Measurements from ENCODE around the gene HOMER2.

The HOMER2 gene

GRCh38 chr15:82923744-82924143 lies 28.8 kb downstream of the HOMER2 start:
- Histone ChIP-seq H3K9ac (ENCODE audit: low read length) (no peak overlapping the region), H3K27ac (ENCODE audit: low read length) (no peak overlapping the region), H4K20me1 (ENCODE audit: insufficient read depth, low read length) (peaks cover 3% of the 10 kb centered on the region; the same call in 1 of the 2 replicates), H3K27me3 (ENCODE audit: low read depth, low read length) (no peaks in the 10 kb centered on the region), H3K4me1 (ENCODE audit: low read length) (no peaks in the 10 kb centered on the region), H3K4me2 (ENCODE audit: low read length) (no peak overlapping the region), H3K79me2 (ENCODE audit: low read length) (no peaks in the 10 kb centered on the region), H3K4me3 (ENCODE audit: low read length) (no peak overlapping the region), H2AFZ (ENCODE audit: low read depth, low read length) (no peak overlapping the region), H3K36me3 (replicated peaks; ENCODE audit: low read depth, low read length) (no peaks in the 10 kb centered on the region), H3K9me3 (ENCODE audit: insufficient read depth, low read length) (no peaks in the 10 kb centered on the region)
- TF ChIP-seq CTCF (IDR thresholded peaks at IDR 0.05; ENCODE audit: low read depth, low read length) (no peak), EZH2phosphoT487 (IDR thresholded peaks at IDR 0.05; ENCODE audit: low read depth) (no peak)

GRCh38 chr15:82922737-82923136 lies 29.8 kb downstream of the HOMER2 start:
- H4K20me1 ChIP-seq (ENCODE audit: insufficient read depth, low read length) = no peaks in the 10 kb centered on the region
- H3K36me3 ChIP-seq (replicated peaks; ENCODE audit: low read depth, low read length) = no peaks in the 10 kb centered on the region
- H3K9me3 ChIP-seq (ENCODE audit: insufficient read depth, low read length) = no peaks in the 10 kb centered on the region
- H3K27me3 ChIP-seq (ENCODE audit: low read depth, low read length) = no peaks in the 10 kb centered on the region
- no peak overlapping the region for H3K4me2 ChIP-seq (ENCODE audit: low read length)
- no peak overlapping the region for H3K9ac ChIP-seq (ENCODE audit: low read length)
- H3K4me3 ChIP-seq (ENCODE audit: low read length) = no peak overlapping the region
- TF ChIP-seq CTCF (IDR thresholded peaks at IDR 0.05; ENCODE audit: low read depth, low read length) (no peak), EZH2phosphoT487 (IDR thresholded peaks at IDR 0.05; ENCODE audit: low read depth) (no peak)
- no peak overlapping the region for H3K27ac ChIP-seq (ENCODE audit: low read length)
- H3K4me1 ChIP-seq (ENCODE audit: low read length) = no peaks in the 10 kb centered on the region
- H2AFZ ChIP-seq (ENCODE audit: low read depth, low read length) = no peak overlapping the region
- H3K79me2 ChIP-seq (ENCODE audit: low read length) = no peaks in the 10 kb centered on the region

DNA sequence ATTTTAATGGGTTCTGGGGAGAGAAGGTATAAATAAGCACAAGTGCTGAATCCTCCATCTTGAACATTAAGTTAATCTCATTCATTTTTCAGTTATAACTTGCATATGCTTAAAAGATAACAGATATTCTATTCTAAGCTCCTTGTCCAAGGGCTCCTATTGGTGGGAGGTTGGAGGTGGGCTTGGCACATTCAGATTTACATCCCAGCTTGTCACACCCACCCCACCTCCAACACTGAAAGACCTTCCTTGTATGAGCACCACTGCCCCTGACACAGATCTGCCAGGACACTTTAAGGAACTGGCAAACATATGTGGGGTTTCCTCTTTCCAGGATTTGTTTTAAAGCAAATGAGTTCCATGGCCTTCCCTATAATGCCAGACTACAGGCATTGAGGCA lies 30.6 kb downstream of the HOMER2 start:
- H3K9me3 ChIP-seq (ENCODE audit: insufficient read depth, low read length) = no peaks in the 10 kb centered on the region
- no peak overlapping the region for H3K4me3 ChIP-seq (ENCODE audit: low read length)
- TF ChIP-seq EZH2phosphoT487 (IDR thresholded peaks at IDR 0.05; ENCODE audit: low read depth) = no peak
- no peak for TF ChIP-seq CTCF (IDR thresholded peaks at IDR 0.05; ENCODE audit: low read depth, low read length)
- H2AFZ ChIP-seq (ENCODE audit: low read depth, low read length) = no peak overlapping the region
- no peaks in the 10 kb centered on the region for H3K79me2 ChIP-seq (ENCODE audit: low read length)
- H3K9ac ChIP-seq (ENCODE audit: low read length) = no peak overlapping the region
- H3K27me3 ChIP-seq (ENCODE audit: low read depth, low read length) = no peaks in the 10 kb centered on the region
- H3K27ac ChIP-seq (ENCODE audit: low read length) = no peak overlapping the region
- no peak overlapping the region for H3K4me2 ChIP-seq (ENCODE audit: low read length)
- H3K4me1 ChIP-seq (ENCODE audit: low read length) = no peaks in the 10 kb centered on the region
- no peaks in the 10 kb centered on the region for H4K20me1 ChIP-seq (ENCODE audit: insufficient read depth, low read length)
- no peaks in the 10 kb centered on the region for H3K36me3 ChIP-seq (replicated peaks; ENCODE audit: low read depth, low read length)

- H3K79me2 ChIP-seq (ENCODE audit: low read length) = no peaks in the 10 kb centered on the region
- H3K27ac ChIP-seq (ENCODE audit: low read length) = no peak overlapping the region
- H3K4me1 ChIP-seq (ENCODE audit: low read length) = no peaks in the 10 kb centered on the region
- no peak overlapping the region for H2AFZ ChIP-seq (ENCODE audit: low read depth, low read length)
- H3K4me2 ChIP-seq (ENCODE audit: low read length) = no peak overlapping the region
- TF ChIP-seq CTCF (IDR thresholded peaks at IDR 0.05; ENCODE audit: low read depth, low read length) = no peak
- no peak for TF ChIP-seq EZH2phosphoT487 (IDR thresholded peaks at IDR 0.05; ENCODE audit: low read depth)
- H3K36me3 ChIP-seq (replicated peaks; ENCODE audit: low read depth, low read length) = no peaks in the 10 kb centered on the region
- H4K20me1 ChIP-seq (ENCODE audit: insufficient read depth, low read length) = no peaks in the 10 kb centered on the region
- H3K27me3 ChIP-seq (ENCODE audit: low read depth, low read length) = no peaks in the 10 kb centered on the region
- H3K4me3 ChIP-seq (ENCODE audit: low read length) = no peak overlapping the region
- no peaks in the 10 kb centered on the region for H3K9me3 ChIP-seq (ENCODE audit: insufficient read depth, low read length)
- no peak overlapping the region for H3K9ac ChIP-seq (ENCODE audit: low read length)
Observed at GRCh38 chr15:82921242-82921641, 31.3 kb downstream of the HOMER2 start.
